ENCODE data around the gene FAIM2. TPM values are rescaled to one million over a fixed set of nuclear protein-coding genes. Genes with fewer than 3 reads are reported as not detected.

The FAIM2 gene
- total RNA-seq, 1 experiment from 2014 or later: 0.58 TPM

- DNase-seq (ENCODE audit: low spot score): no peak
These were observed 14.1 kb upstream of the FAIM2 start for GRCh38 chr12:49917788-49918173.

GRCh38 chr12:49917166-49917787 is 13.6 kb upstream of the FAIM2 start:
- DNase-seq (ENCODE audit: low spot score): no peak

GRCh38 chr12:49916129-49916919 is 12.6 kb upstream of the FAIM2 start:
- no peak for DNase-seq (ENCODE audit: low spot score)

- DNase-seq (ENCODE audit: low spot score): no peak
These were observed 8.9 kb upstream of the FAIM2 start for GRCh38 chr12:49912345-49913255.

- no peak for DNase-seq (ENCODE audit: low spot score)
These were observed 7.5 kb upstream of the FAIM2 start for GRCh38 chr12:49911213-49911605.

GRCh38 chr12:49910331-49911212 is 6.9 kb upstream of the FAIM2 start:
- no peak for DNase-seq (ENCODE audit: low spot score)

GRCh38 chr12:49909826-49910225 is 6.1 kb upstream of the FAIM2 start:
- DNase-seq (ENCODE audit: low spot score): peak; percentile 66

GRCh38 chr12:49909356-49909755 is 5.7 kb upstream of the FAIM2 start:
- no peak for DNase-seq (ENCODE audit: low spot score)

GRCh38 chr12:49907352-49907751 is 3.7 kb upstream of the FAIM2 start:
- DNase-seq (ENCODE audit: low spot score): no peak

GRCh38 chr12:49905718-49906314 is 2.1 kb upstream of the FAIM2 start:
- no peak for DNase-seq (ENCODE audit: low spot score)

- DNase-seq (ENCODE audit: low spot score): no peak
These were observed 901 bp upstream of the FAIM2 start for GRCh38 chr12:49904601-49905000.

GRCh38 chr12:49903351-49903699 is 375 bp downstream of the FAIM2 start:
- no peak for DNase-seq (ENCODE audit: low spot score)

GRCh38 chr12:49902399-49903350 is 1.0 kb downstream of the FAIM2 start:
- DNase-seq (ENCODE audit: low spot score): no peak

- DNase-seq (ENCODE audit: low spot score): no peak
These were observed 1.7 kb downstream of the FAIM2 start for GRCh38 chr12:49901986-49902385.

GRCh38 chr12:49901026-49901425 is 2.7 kb downstream of the FAIM2 start:
- no peak for DNase-seq (ENCODE audit: low spot score)

- no peak for DNase-seq (ENCODE audit: low spot score)
These were observed 3.3 kb downstream of the FAIM2 start for GRCh38 chr12:49900371-49900770.

- DNase-seq (ENCODE audit: low spot score): no peak
These were observed 3.8 kb downstream of the FAIM2 start for GRCh38 chr12:49899921-49900320.

GRCh38 chr12:49899286-49899843 is 4.3 kb downstream of the FAIM2 start:
- DNase-seq (ENCODE audit: low spot score): no peak

- no peak for DNase-seq (ENCODE audit: low spot score)
These were observed 6.4 kb downstream of the FAIM2 start for GRCh38 chr12:49897276-49897675.
